ENCODE data around the gene PAIP2. TPM values are rescaled to one million over a fixed set of nuclear protein-coding genes. Genes with fewer than 3 reads are reported as not detected.

PAIP2 gene
- total and polyA plus RNA-seq, 2 of the 4 experiments (the other 2 are of a cell fraction), result 41.9 to 59.5 TPM

- H3K18ac ChIP-seq (ENCODE audit: low read depth, low read length), result no peak overlapping the region
- no peak overlapping the region for H3K23ac ChIP-seq (ENCODE audit: low read depth, low read length)
- no peak overlapping the region for H3K14ac ChIP-seq (replicated peaks; ENCODE audit: low read depth, low read length)
- no peak overlapping the region for H3K4me2 ChIP-seq (ENCODE audit: low read depth, low read length)
- H4K8ac ChIP-seq (ENCODE audit: low read depth in 2 of 2, low read length in 2 of 2), result no peak overlapping the region
- ChIA-PET POLR2A (ENCODE audit: unreplicated experiment) (no interaction called here), CTCF (interaction anchor here (1.2 kb wide), 1 partner anchor 12 kb away, joined by 3 read pairs; the partner anchor contains the start of gene PAIP2)
- H3K4ac ChIP-seq (ENCODE audit: low read depth, low read length), result no peak overlapping the region
- peaks cover 2% of the 10 kb centered on the region for H3K36me3 ChIP-seq (ENCODE audit: control insufficient read depth, insufficient read depth, low read length)
- no peak overlapping the region for H2AFZ ChIP-seq (replicated peaks; ENCODE audit: low read length, poor library complexity)
- WGBS, 2 experiments (ENCODE audit: extremely low coverage in 2 of 2, insufficient read length in 1 of 2), result no CpG with 5 or more reads among the region's 3 CpGs
- TF ChIP-seq MXI1 (IDR thresholded peaks at IDR 0.05; ENCODE audit: borderline replicate concordance, low read depth, low read length) (no peak), USF2 (IDR thresholded peaks at IDR 0.05; ENCODE audit: low read depth, low read length) (no peak), SMC3 (IDR thresholded peaks at IDR 0.05; ENCODE audit: low read depth, low read length) (no peak), MAFK (IDR thresholded peaks at IDR 0.05; ENCODE audit: low read depth, low read length) (no peak), RFX5 (IDR thresholded peaks at IDR 0.05; ENCODE audit: low read depth, low read length) (no peak), MAZ (IDR thresholded peaks at IDR 0.05; ENCODE audit: borderline replicate concordance, low read depth, low read length) (no peak), NFE2L2 (IDR thresholded peaks at IDR 0.05; ENCODE audit: low read depth, low read length) (no peak), POLR2A (IDR thresholded peaks at IDR 0.05; ENCODE audit: low read depth, low read length) (no peak), BHLHE40 (IDR thresholded peaks at IDR 0.05; ENCODE audit: low read depth, low read length) (no peak), RAD21 (IDR thresholded peaks at IDR 0.05; ENCODE audit: low read length) (no peak), CHD1 (IDR thresholded peaks at IDR 0.05; ENCODE audit: low read depth, low read length) (no peak), FOS (IDR thresholded peaks at IDR 0.05; ENCODE audit: low read depth, low read length) (no peak), RCOR1 (IDR thresholded peaks at IDR 0.05; ENCODE audit: insufficient replicate concordance, low read length) (no peak), CEBPB (IDR thresholded peaks at IDR 0.05; ENCODE audit: low read depth, low read length) (no peak)
- TF ChIP-seq, protein P1, sequence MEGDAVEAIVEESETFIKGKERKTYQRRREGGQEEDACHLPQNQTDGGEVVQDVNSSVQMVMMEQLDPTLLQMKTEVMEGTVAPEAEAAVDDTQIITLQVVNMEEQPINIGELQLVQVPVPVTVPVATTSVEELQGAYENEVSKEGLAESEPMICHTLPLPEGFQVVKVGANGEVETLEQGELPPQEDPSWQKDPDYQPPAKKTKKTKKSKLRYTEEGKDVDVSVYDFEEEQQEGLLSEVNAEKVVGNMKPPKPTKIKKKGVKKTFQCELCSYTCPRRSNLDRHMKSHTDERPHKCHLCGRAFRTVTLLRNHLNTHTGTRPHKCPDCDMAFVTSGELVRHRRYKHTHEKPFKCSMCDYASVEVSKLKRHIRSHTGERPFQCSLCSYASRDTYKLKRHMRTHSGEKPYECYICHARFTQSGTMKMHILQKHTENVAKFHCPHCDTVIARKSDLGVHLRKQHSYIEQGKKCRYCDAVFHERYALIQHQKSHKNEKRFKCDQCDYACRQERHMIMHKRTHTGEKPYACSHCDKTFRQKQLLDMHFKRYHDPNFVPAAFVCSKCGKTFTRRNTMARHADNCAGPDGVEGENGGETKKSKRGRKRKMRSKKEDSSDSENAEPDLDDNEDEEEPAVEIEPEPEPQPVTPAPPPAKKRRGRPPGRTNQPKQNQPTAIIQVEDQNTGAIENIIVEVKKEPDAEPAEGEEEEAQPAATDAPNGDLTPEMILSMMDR (conservative IDR thresholded peaks at IDR 0.05; ENCODE audit: low read depth, low read length), result no peak
- TF ChIP-seq, protein P2, sequence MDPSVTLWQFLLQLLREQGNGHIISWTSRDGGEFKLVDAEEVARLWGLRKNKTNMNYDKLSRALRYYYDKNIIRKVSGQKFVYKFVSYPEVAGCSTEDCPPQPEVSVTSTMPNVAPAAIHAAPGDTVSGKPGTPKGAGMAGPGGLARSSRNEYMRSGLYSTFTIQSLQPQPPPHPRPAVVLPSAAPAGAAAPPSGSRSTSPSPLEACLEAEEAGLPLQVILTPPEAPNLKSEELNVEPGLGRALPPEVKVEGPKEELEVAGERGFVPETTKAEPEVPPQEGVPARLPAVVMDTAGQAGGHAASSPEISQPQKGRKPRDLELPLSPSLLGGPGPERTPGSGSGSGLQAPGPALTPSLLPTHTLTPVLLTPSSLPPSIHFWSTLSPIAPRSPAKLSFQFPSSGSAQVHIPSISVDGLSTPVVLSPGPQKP (IDR thresholded peaks at IDR 0.05; ENCODE audit: borderline replicate concordance, low read depth, low read length), result no peak
- no peak overlapping the region for H2AK5ac ChIP-seq (ENCODE audit: low read depth, low read length)
- 0 out of 2 replicates have a peak, but pooled peaks cover 2% of the 10 kb centered on the region for H3K9me1 ChIP-seq (ENCODE audit: insufficient read depth, low read length)
- no peak overlapping the region for H2BK120ac ChIP-seq (ENCODE audit: low read depth, low read length)
- H3K9ac ChIP-seq (ENCODE audit: low read depth, low read length), result no peak overlapping the region
- no peak overlapping the region for H2AK9ac ChIP-seq (replicated peaks; ENCODE audit: low read depth, low read length, poor library complexity)
- H3K4me3 ChIP-seq (ENCODE audit: insufficient read depth, low read depth, low read length), result no peak overlapping the region
- peaks cover 90% of the 10 kb centered on the region for H4K20me1 ChIP-seq (ENCODE audit: insufficient read depth, low read length)
- no peak overlapping the region for H2BK20ac ChIP-seq (ENCODE audit: low read depth, low read length)
- no peak overlapping the region for H2BK15ac ChIP-seq (ENCODE audit: low read depth, low read length)
- DNase-seq (no peak), ATAC-seq (ENCODE audit: low read depth) (no peak)
- dilution Hi-C loops (cut with HindIII; ENCODE audit: low sequenced_read_pairs, unreplicated experiment), result no loop called here
- no peak overlapping the region for H3K27ac ChIP-seq (ENCODE audit: insufficient read depth, low read length)
- peaks cover 4% of the 10 kb centered on the region; the same call in 1 of the 2 replicates for H3K4me1 ChIP-seq (ENCODE audit: control insufficient read depth, insufficient read depth, low read length)
- no peak overlapping the region for H2BK5ac ChIP-seq (ENCODE audit: low read depth, low read length, poor library complexity, severe bottlenecking)
- H3K27me3 ChIP-seq (ENCODE audit: control insufficient read depth, insufficient read depth, low read length), result no peaks in the 10 kb centered on the region
- in situ Hi-C loops (cut with MboI; ENCODE audit: low sequenced_read_pairs), result no loop called here
- H3K79me1 ChIP-seq (ENCODE audit: low read depth in 1 of 2, low read length in 2 of 2), result peaks cover 0 to 59% of the 10 kb centered on the region in 2 experiments; a peak in 2 of 4 replicates
- no peaks in the 10 kb centered on the region for H3K9me3 ChIP-seq (ENCODE audit: control insufficient read depth, insufficient read depth, low read length)
- H3K56ac ChIP-seq (ENCODE audit: extremely low read depth, insufficient read depth, low read length), result no peak overlapping the region
- H4K91ac ChIP-seq (ENCODE audit: insufficient read depth, low read depth, low read length), result no peak overlapping the region
- intact Hi-C loops (cut with micrococcal nuclease), result no loop called here
- BruUV-seq (replicated peaks), result no TSS peak
- no peak overlapping the region for H4K5ac ChIP-seq (ENCODE audit: low read depth, low read length)
Observed at GRCh38 chr5:139354186-139354585, 12.5 kb downstream of the PAIP2 start.

All from IMR-90 (cell line).